NCI-H2171 (cell line): ENCODE results near the gene S100A9.
A peak's percentile ranks its signal among the peaks of the same experiment; 100 is the strongest.
"Not testable (repeated sequence)": the region's sequence is repeated elsewhere in the genome, so short reads cannot be mapped to it uniquely, and the experiment has no call there.

Source experiments
- DNase-seq: peaks from one replicate; lab custom pipeline; 2025; lab: John Stamatoyannopoulos, UW

Gene S100A9

DNA sequence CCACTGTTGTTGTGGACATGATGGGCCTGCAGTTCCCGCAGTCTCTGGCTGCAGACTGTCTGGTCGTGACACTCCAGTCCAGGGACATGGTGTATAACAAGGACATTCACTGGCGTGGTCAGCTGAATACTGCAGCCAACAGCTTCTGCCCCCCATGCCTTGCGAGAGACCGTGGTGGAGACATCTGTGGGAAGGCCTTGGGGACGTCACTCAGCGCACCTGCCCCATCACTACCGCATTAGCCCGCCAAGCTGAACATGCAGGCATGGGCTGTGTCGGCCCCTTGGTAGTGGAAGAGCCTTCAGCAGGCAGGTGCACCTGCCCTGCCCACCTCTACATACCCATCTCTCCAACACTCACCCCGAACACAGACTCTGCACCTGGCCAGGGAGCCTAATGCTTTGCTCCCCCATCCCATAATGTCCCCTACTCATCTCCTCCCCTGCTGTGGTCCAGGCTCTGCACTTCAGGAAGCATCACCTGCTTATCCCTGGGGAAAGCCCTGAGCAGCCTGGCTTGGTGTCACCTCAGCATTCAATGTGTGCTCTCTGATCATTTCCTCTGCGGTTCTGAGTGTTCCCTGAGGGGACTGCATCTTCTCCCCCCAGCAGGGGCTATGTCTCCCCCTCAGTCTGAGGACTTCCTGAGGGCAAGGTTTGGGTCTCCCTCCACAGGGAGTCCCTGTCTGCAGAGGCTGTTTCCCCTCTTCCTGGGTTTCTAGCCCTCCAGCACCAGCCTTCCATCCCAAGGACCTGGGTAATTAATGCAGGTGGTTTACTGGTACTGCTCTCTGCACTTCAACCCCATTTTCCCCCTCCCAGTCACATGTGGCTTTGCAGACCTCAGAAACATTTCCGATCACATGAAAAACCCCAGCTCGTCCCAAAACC is 12.2 kb upstream of the S100A9 start:
- no peak for DNase-seq

DNA sequence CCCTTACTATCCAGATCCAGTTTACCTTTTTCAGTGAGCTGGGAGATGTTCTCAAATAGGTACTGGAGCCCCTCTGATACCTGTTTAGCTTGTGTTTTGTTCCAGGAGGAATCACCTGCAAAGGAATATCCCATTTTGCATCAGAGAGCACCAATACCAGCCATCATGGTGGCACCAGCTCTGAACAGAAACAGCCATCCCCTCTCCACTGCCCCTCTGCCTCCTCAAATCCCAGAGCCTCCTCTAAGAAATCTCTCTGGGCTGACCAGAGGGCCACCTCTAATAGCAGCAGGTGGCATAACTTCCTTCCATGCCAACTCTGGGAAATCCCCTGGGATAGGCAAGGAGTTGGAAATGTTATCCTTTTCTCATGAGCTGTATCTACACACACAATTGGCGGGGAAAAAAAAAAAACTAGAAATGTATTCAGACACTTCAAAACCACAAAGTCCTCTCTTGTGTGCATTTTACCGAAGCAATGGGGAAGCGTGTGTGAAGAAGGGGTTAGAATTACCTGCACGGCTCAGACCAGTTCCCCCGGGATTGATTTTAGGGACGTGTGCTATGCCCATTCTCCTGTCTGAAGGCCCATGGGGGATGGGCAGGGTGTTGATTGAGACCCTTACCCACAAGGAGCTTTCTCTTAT is 11.5 kb upstream of the S100A9 start:
- DNase-seq: peak; percentile 90

DNA sequence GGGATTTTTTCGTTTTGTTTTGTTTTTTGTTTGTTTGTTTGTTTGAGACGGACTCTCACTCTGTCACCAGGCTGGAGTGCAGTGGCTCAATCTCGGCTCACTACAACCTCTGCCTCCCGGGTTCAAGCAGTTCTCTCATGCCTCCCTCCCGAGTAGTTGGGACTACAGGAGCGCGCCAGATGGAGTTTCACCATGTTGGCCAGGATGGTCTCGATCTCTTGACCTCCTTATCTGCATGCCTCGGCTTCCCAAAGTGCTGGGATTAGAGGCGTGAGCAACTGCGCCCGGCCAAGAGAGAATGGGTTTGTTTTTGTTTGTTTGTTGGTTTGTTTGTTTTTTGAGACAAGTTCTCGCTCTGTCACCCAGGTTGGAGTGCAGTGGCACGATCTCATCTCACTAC is 10.6 kb upstream of the S100A9 start:
- DNase-seq: not testable (repeated sequence)

GRCh38 chr1:153347856-153348255 is 9.8 kb upstream of the S100A9 start:
- DNase-seq: no peak

- no peak for DNase-seq
Measured at GRCh38 chr1:153348511-153349362, 8.9 kb upstream of the S100A9 start, which contains the start of gene PGLYRP4. TSS of gene PGLYRP4 (minus strand) at chr1:153348841. CDS start at chr1:153347932, 909 bp downstream.

DNA sequence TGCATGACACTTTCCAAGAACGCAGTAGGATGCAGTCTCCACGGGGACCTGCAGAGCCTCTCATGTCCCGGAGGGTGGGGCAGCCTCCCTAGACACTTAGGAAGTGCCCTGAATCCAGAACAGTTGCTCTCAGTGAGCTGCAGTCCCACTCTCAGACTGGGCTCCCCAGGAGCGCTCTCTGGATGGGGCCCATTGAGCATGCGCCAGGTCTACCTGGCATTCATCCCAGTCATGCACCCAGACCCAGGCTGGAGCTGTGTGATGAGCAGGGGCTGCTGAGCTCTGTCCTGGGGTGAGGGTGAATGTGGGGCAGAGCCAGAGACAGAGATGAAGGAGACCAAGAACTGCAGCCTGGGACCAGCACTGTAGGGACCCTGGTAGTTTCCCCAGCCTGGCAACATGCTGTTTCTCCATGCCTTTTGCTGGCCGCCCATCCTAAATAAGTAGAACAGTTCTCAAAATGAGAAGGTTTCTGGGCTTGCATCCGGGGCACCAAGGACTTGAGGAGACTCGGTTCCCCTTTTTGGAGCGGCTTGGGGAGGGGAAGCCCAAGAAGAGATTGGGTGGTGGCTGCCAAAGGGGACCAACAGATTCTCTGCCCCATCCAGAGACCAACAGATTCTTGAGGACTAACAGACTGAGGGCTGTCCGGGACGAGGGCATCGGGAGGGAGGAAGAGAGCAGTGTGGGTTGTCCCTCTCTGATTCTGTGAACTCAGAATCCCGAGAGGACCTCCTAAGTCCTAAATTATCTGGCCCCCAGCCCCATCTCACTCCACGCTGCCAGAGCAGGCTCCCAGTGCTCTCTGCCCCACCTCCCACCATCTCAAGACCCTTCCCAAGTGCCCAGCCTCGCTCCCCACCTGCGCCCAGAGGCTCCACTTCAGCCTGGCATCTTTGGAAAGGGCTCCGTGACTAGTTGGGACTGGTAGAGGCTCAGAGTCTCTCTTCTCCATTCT is 8.0 kb upstream of the S100A9 start:
- DNase-seq: no peak

- DNase-seq: no peak
Measured at GRCh38 chr1:153350321-153350957, 7.2 kb upstream of the S100A9 start.

DNA sequence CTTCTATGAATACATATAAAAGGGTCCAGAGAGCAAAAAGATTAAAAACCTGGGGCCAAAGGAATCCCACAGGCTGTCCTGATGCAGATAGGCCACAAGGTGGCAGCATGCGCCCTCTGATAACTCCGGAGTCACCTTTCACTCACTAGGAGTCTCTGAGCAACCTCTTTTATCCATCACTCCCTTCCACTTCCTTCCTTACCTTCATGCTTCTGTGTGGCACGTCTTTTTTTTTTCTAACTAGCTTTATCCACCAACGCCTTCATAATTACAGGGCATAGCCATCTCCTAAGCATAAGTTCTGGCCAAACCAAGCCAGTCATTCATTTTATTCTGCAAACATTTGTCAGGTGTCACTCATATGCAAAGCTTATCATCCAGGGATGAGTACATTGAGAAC is 5.1 kb upstream of the S100A9 start:
- DNase-seq: peak; percentile 64

GRCh38 chr1:153353226-153353947 is 4.3 kb upstream of the S100A9 start:
- peak; percentile 13 for DNase-seq

- no peak for DNase-seq
Measured at GRCh38 chr1:153354515-153355193, 3.0 kb upstream of the S100A9 start.

DNA sequence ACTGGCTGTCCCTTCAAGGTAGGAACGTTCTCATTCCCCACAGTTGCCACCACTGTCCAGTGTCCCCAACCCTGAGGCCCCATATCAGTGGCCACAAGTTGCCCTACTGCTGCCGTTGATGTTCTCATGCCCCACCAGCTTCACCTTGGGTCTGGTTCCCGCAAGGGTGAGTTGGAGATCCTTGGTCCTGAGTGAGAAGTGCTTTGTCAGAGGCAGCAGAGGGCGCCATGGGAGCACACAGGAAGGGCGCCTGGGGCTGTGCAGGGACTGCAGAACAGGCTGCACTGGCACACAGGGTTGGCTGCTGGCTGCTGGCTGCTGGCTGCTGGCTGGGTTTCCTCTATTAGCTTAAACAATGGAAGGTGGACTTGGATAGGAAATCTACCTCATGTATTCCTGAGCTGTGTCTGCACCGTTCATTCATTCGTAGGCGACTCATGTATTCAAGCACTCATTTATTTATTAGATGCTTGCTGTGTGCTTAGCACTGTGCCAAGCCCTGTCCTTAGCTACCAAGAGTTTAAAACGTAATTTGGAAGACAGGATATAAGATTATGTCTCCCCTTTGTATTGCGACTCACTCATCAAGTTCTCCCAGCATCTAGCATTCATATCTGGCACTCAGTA is 2.1 kb upstream of the S100A9 start:
- DNase-seq: peak; percentile 73

GRCh38 chr1:153356392-153357075 is 1.1 kb upstream of the S100A9 start:
- DNase-seq: no peak

- DNase-seq: no peak
Measured at GRCh38 chr1:153357076-153357852, 390 bp upstream of the S100A9 start.

- no peak for DNase-seq
Measured at GRCh38 chr1:153358691-153358975, 979 bp downstream of the S100A9 start.

GRCh38 chr1:153359241-153359640 is 1.6 kb downstream of the S100A9 start:
- DNase-seq: no peak

- no peak for DNase-seq
Measured at GRCh38 chr1:153360190-153360589, 2.5 kb downstream of the S100A9 start.

GRCh38 chr1:153360592-153361479 is 3.2 kb downstream of the S100A9 start:
- DNase-seq: no peak
